GM12875 (cell line): ENCODE measurements around the gene RALGPS2.

ENCODE experiments used
- H3K4me3 ChIP-seq: one replicate; pipeline ENCODE4 v1.5.1; 2011; ENCODE audit warnings: low read depth, low read length, control low read depth
- CTCF ChIP-seq: IDR thresholded peaks from 2 replicates; pipeline ENCODE4 v1.5.1; 2011; ENCODE audit warnings: low read depth, mild to moderate bottlenecking, control low read depth, inconsistent platforms, low read length, moderate library complexity, borderline replicate concordance; ENCODE audit not compliant: insufficient read depth

Gene RALGPS2

GRCh38 chr1:178916448-178917174 is 191.6 kb downstream of the RALGPS2 start:
- no peak for TF ChIP-seq CTCF
- no peak overlapping the region for H3K4me3 ChIP-seq

GRCh38 chr1:178918308-178918707 is 193.3 kb downstream of the RALGPS2 start:
- H3K4me3 ChIP-seq = no peak overlapping the region
- no peak for TF ChIP-seq CTCF

GRCh38 chr1:178918955-178919354 is 193.9 kb downstream of the RALGPS2 start:
- H3K4me3 ChIP-seq = no peak overlapping the region
- TF ChIP-seq CTCF = no peak

GRCh38 chr1:178919581-178919980 is 194.5 kb downstream of the RALGPS2 start:
- H3K4me3 ChIP-seq = no peak overlapping the region
- TF ChIP-seq CTCF = no peak

- H3K4me3 ChIP-seq = no peak overlapping the region
- TF ChIP-seq CTCF = no peak
Measured at GRCh38 chr1:178921499-178921898, 196.5 kb downstream of the RALGPS2 start.

- no peak for TF ChIP-seq CTCF
- no peak overlapping the region for H3K4me3 ChIP-seq
Measured at GRCh38 chr1:178923512-178923911, 198.5 kb downstream of the RALGPS2 start.

GRCh38 chr1:178926046-178926445 is 201.0 kb downstream of the RALGPS2 start:
- TF ChIP-seq CTCF = no peak
- H3K4me3 ChIP-seq = no peak overlapping the region
